DOHH2 (cell line): Measurements from ENCODE around the gene RHO.

Experiments
- H3F3A ChIP-seq: fragments of 200-600 bp; sonication (generic), shearing (Covaris generic); 2 replicates; pipeline ENCODE4 v1.6.0; 2016; ENCODE audit warnings: antibody characterized with exemption, mild to moderate bottlenecking; ENCODE audit not compliant: control insufficient read depth, insufficient read depth
- H3K27ac ChIP-seq: fragments of 200-600 bp; sonication (generic); 2 replicates; pipeline ENCODE4 v1.5.1; 2014; ENCODE audit warnings: low read depth, mild to moderate bottlenecking, low read length, moderate library complexity
- H3K27me3 ChIP-seq: fragments of 200-600 bp; sonication (generic); 2 replicates; pipeline ENCODE4 v1.6.1; 2014; ENCODE audit warnings: mild to moderate bottlenecking, low read length, mixed read lengths; ENCODE audit not compliant: control insufficient read depth
- H3K36me3 ChIP-seq: fragments of 200-600 bp; sonication (generic); 2 replicates; pipeline ENCODE4 v1.6.1; 2014; ENCODE audit warnings: mild to moderate bottlenecking, low read length, moderate library complexity, mixed read lengths; ENCODE audit not compliant: control insufficient read depth
- H3K4me1 ChIP-seq: fragments of 200-600 bp; sonication (generic); 2 replicates; pipeline ENCODE4 v1.6.1; 2014; ENCODE audit warnings: mild to moderate bottlenecking, low read length, mixed read lengths; ENCODE audit not compliant: control insufficient read depth
- H3K4me2 ChIP-seq: fragments of 200-600 bp; sonication (generic); 2 replicates; pipeline ENCODE4 v1.6.0; 2014; ENCODE audit warnings: mild to moderate bottlenecking, low read length, moderate library complexity
- H3K4me3 ChIP-seq: fragments of 200-600 bp; sonication (generic); 2 replicates; pipeline ENCODE4 v1.5.1; 2014; ENCODE audit warnings: mild to moderate bottlenecking, low read length, mixed read lengths
- H3K79me2 ChIP-seq: fragments of 200-600 bp; sonication (generic); 2 replicates; pipeline ENCODE4 v1.6.1; 2014; ENCODE audit warnings: mild to moderate bottlenecking, low read length, mixed read lengths; ENCODE audit not compliant: control insufficient read depth
- H3K9me2 ChIP-seq: fragments of 200-600 bp; sonication (generic); replicated peaks from 2 replicates; pipeline ENCODE4 v1.6.1; 2014; ENCODE audit warnings: mild to moderate bottlenecking, low read length, mixed read lengths; ENCODE audit not compliant: control insufficient read depth
- H3K9me3 ChIP-seq: fragments of 200-600 bp; sonication (generic); 2 replicates; pipeline ENCODE4 v1.6.1; 2014; ENCODE audit warnings: antibody characterized with exemption, low read length, mixed read lengths; ENCODE audit not compliant: control insufficient read depth, insufficient read depth
- H4K20me1 ChIP-seq: fragments of 200-600 bp; sonication (generic); 2 replicates; pipeline ENCODE4 v1.6.0; 2014; ENCODE audit warnings: low read depth, mild to moderate bottlenecking, antibody characterized with exemption, low read length, moderate library complexity; ENCODE audit not compliant: control insufficient read depth, insufficient read depth
- EZH2phosphoT487 ChIP-seq: fragments of 200-600 bp; sonication (generic); IDR thresholded peaks from 2 replicates; pipeline ENCODE4 v1.6.1; 2017; ENCODE audit warnings: borderline replicate concordance, mild to moderate bottlenecking, antibody characterized with exemption, low read length, moderate library complexity, mixed read lengths
- TF ChIP-seq, protein P1 (sequence below): fragments of 200-600 bp; sonication (generic); IDR thresholded peaks from one replicate; pipeline ENCODE4 v1.5.1; 2014; ENCODE audit warnings: antibody characterized with exemption, mild to moderate bottlenecking, low read depth, low read length; ENCODE audit not compliant: poor library complexity, severe bottlenecking

The RHO gene

DNA sequence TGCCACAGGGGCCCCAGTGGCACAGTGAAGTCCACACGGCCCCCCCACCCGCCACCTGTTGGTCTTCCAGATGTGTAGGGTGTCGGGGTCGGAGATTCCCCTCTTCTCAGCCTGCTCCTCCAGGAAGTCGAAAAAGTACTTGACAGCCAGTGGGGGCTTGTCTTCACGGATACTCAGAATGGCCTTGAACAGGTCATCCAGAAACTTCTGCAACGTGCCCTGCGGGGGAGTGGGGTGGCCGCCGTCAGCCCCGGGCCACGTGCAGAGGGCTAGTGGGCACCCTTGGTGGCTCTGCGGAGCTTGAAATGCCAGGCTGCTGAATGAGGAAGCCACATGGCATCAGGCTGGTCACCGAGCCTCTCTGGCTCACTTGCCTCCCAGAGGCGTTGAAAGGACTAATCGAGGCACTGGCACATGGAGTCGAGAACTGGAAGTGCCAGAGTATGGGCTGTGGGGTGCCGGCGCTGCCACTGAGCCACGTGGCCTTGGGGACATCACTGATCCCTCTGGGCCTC lies 31.2 kb downstream of the RHO start:
- Histone ChIP-seq H3K27ac (no peak overlapping the region), H3K9me2 (no peaks in the 10 kb centered on the region), H3F3A (no peaks in the 10 kb centered on the region), H3K9me3 (no peaks in the 10 kb centered on the region), H3K4me3 (no peak overlapping the region), H4K20me1 (no peaks in the 10 kb centered on the region), H3K36me3 (no peaks in the 10 kb centered on the region), H3K4me1 (peaks cover 19% of the 10 kb centered on the region), H3K79me2 (no peaks in the 10 kb centered on the region), H3K27me3 (peaks cover 4% of the 10 kb centered on the region; the same call in 1 of the 2 replicates), H3K4me2 (no peak overlapping the region)
- TF ChIP-seq EZH2phosphoT487 = no peak
- TF ChIP-seq, protein P1, sequence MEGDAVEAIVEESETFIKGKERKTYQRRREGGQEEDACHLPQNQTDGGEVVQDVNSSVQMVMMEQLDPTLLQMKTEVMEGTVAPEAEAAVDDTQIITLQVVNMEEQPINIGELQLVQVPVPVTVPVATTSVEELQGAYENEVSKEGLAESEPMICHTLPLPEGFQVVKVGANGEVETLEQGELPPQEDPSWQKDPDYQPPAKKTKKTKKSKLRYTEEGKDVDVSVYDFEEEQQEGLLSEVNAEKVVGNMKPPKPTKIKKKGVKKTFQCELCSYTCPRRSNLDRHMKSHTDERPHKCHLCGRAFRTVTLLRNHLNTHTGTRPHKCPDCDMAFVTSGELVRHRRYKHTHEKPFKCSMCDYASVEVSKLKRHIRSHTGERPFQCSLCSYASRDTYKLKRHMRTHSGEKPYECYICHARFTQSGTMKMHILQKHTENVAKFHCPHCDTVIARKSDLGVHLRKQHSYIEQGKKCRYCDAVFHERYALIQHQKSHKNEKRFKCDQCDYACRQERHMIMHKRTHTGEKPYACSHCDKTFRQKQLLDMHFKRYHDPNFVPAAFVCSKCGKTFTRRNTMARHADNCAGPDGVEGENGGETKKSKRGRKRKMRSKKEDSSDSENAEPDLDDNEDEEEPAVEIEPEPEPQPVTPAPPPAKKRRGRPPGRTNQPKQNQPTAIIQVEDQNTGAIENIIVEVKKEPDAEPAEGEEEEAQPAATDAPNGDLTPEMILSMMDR = no peak

DNA sequence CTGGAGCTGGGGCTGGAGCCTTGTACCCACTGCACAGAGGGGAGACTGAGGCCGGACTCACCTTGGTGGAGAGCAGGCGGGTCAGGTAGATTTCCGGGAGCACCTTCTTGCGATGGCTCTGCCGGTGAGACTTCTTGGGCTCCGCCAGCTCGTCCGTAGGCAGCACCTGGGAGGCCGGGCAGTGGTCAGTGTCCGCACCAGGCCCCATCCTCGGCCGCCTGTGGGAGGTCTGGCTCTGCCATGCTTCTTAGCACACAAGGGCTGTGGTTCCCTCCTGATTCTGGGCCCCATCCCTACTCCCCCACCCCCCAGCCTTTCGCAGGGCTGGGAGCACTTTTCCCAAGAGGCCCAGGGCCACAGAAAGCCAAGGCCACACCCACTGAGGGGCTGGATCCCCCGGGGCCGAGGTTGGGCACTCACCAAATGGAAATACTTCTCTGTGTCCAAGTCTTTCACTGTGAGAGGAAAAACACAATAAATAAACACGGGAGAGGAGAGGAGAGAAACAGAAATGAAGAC lies 31.9 kb downstream of the RHO start:
- Histone ChIP-seq H3K4me1 (peaks cover 19% of the 10 kb centered on the region), H3K27me3 (no peaks in the 10 kb centered on the region), H3K36me3 (no peaks in the 10 kb centered on the region), H3K79me2 (no peaks in the 10 kb centered on the region), H3K9me2 (no peaks in the 10 kb centered on the region), H3K27ac (no peak overlapping the region), H3K4me2 (no peak overlapping the region), H3F3A (no peaks in the 10 kb centered on the region), H3K9me3 (no peaks in the 10 kb centered on the region), H3K4me3 (no peak overlapping the region), H4K20me1 (no peaks in the 10 kb centered on the region)
- TF ChIP-seq, protein P1 = no peak
- no peak for TF ChIP-seq EZH2phosphoT487

DNA sequence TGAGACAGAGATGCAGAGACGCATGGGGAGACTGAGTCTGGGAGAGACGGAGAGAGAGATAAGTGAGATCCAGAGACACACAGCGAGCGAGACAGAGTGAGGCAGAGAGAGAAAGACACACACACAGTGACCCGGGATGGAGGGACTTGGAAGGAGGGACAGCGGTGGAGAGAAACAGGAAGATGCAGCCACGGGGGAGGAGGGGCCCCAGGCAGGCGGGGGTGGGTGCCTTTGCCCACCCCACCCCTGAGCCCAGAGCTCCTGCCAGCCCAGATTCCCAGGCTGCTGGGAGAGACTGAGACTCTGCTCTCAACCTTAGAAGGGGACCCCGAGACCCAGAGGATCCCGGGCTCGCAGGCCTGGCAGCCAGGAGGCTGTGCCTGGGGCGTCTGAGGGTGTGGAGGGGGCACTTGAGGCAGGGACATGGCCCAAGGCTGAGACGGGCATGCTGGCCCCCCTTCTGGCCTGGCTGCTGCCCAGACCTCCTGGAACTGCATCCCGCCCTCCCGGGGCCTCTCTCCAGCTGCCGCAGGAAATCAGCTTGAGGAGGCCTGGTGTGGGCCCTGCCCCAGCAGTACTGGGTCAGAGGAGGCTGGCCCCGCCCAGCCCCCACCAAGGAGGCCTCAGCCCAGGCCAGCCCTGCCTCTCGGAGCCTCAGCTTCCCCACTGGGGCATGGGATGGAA lies 32.6 kb downstream of the RHO start:
- H3K36me3 ChIP-seq = no peaks in the 10 kb centered on the region
- peaks cover 19% of the 10 kb centered on the region for H3K4me1 ChIP-seq
- no peak overlapping the region for H3K27ac ChIP-seq
- no peaks in the 10 kb centered on the region for H4K20me1 ChIP-seq
- no peaks in the 10 kb centered on the region for H3K79me2 ChIP-seq
- H3K4me2 ChIP-seq = no peak overlapping the region
- TF ChIP-seq, protein P1 = no peak
- TF ChIP-seq EZH2phosphoT487 = no peak
- no peak overlapping the region for H3K4me3 ChIP-seq
- H3K9me2 ChIP-seq = no peaks in the 10 kb centered on the region
- H3F3A ChIP-seq = no peaks in the 10 kb centered on the region
- H3K27me3 ChIP-seq = no peaks in the 10 kb centered on the region
- H3K9me3 ChIP-seq = no peaks in the 10 kb centered on the region
